T-helper 2 cell treated with Interferon-gamma antibody and Interleukin-4, amounts not matched to agents 100 ng/mL and 5 ng/mL, for 36 hours (primary cell): ENCODE data around the gene POLR2J3. TPM values are rescaled to one million over a fixed set of nuclear protein-coding genes. Genes with fewer than 3 reads are reported as not detected.
"Not testable (repeated sequence)": the region's sequence is repeated elsewhere in the genome, so short reads cannot be mapped to it uniquely, and the experiment has no call there.

Experiments used
- intact Hi-C: fragments of 100-400 bp; cut with micrococcal nuclease; formaldehyde crosslinking; loops from one replicate; pipeline ENCODE4 v1.15.1; 2023
- total RNA-seq: library from RNA; stranded (reverse); gene quantifications from 2 replicates; pipeline ENCODE4 v1.2.3, GENCODE V29; 2022

The POLR2J3 gene
- 54.6 and 58.9 TPM in 2 replicates for total RNA-seq

GRCh38 chr7:102572261-102573239, at the start of gene POLR2J3:
Gene POLR2J3, minus strand, starts transcription at chr7:102572583. Its CDS starts 62 bp downstream, at chr7:102572521.
- intact Hi-C loops, result not testable (repeated sequence)

DNA sequence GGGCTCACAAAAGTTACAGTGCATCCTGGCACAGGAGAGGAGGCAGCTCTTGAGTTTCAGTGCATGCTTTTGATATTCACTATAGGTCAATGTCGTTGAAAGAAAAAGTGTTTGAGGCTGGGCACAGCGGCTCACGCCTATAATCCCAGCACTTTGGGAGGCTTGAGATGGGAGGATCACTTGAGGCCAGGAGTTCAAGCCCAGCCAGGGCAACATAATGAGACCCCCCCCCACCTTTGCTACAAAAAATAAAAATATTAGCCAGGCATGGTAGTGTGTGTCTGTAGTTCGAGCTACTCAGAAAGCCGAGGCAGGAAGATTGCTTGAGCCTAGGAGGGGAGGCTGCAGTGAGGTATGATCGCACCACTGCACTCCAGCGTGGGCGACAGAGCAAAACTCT, 45.7 kb upstream of the POLR2J3 start:
- intact Hi-C loops, result not testable (repeated sequence)

DNA sequence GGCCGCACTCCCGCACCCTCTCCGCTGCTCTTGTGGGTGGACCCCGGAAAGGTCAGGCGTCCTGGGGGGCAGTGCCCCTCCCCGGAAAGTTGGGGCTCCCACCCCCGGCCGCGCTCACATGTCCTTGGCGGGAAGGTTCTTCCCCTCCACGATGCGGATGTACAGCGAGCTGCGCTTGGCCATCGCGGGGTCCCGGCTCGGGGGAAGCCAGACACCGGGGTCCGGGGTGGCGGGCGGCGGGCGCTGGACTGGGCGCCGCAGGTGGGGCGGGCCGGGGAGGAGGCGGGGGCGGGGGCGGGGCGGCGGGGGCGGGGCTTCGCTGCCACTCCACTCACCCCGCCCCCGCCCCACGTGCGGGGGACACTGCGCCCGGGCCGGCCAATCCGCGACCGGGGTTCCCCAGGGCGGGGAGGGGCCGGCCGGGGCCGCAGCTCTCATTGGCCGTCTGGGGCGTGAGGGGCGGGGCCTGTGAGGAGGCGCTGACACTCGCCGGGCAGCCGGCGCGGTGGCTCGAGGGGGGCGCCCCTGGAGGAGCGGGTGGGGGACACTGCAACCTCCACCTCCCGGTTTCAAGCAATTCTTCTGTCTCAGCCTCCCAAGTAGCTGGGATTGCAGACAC, 44.2 kb upstream of the POLR2J3 start, which contains the start of gene RASA4:
TSS of gene RASA4 (minus strand) at position 250 of the 619 bp plus-strand sequence. CDS start at position 183, 67 bp downstream.
- intact Hi-C loops, result not testable (repeated sequence)

GRCh38 chr7:102615930-102616329, 43.5 kb upstream of the POLR2J3 start:
- intact Hi-C loops, result not testable (repeated sequence)

DNA sequence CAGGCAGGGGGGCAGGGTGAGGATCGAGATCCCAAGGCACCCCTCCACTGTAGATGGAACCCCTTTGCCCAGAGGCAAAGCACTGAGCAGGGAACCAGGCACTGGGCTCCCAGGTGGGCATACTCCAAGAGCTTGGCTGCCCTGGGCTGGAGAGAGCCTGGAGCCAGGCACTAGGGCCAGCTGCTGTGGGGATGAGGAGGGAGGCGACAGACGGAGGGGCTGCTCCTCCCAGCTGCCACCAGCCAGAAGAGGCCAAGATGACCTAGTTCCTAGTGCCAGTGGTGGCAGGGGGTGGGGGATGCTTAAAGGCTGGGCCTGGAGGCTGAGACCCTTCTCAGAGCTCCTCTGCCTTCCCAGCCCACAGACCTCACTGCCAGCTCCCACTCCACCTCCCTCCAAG, 42.5 kb upstream of the POLR2J3 start:
- intact Hi-C loops, result not testable (repeated sequence)

DNA sequence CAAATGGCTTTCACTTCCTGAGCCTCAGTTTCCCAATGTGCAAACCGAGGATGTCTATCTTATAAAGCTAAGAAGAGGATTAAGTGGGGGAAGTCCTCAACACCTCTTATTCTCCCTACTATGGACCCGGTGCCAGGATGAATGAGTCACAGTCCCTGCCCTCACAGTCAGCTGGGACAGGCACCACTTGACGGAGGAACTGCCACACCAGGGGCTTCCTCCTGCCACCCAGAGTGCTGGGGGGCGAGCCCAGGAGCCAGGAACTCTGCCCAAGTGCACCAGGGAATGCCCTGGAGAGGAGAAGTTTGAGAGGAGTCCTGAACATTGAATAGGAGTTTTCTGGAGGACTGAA, 41.9 kb upstream of the POLR2J3 start:
- intact Hi-C loops, result not testable (repeated sequence)

DNA sequence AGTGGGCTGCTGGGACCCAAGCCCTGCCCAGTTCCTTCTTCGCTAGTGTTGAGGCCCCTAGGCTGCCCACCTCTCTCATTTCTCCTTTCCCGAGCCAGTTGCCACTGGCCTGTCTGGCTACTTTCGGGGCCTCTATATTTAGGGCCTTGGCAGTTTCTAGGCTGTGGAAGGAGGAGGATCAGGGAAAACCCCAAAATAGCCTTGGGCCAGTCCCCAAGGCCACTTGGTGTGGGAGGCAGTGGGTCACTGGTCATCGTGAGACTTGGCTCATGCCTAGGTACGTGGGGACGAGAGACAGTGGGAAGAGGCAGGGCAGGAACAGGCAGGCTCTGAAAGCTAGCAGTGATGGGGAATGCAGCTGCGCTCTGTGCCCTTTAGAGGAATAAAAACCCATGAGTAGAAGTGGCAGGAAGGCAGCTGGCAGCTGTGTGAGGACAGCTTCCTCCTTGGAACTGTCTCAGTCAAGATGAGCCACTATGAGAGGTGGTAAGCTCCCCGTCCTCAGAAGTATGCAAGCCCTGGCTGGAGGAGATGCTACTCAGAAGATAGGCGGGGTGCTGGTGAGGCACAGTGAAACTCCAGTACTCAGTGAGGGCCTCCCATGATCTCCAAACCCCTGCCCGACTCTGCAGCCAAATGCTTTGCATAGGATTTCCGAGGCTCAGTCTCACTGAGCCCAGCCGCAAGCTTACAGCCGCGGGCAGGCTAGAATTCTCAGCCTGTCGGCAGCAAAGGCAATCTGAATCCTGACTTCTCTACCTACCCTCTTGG, 41.4 kb upstream of the POLR2J3 start:
- intact Hi-C loops, result not testable (repeated sequence)

DNA sequence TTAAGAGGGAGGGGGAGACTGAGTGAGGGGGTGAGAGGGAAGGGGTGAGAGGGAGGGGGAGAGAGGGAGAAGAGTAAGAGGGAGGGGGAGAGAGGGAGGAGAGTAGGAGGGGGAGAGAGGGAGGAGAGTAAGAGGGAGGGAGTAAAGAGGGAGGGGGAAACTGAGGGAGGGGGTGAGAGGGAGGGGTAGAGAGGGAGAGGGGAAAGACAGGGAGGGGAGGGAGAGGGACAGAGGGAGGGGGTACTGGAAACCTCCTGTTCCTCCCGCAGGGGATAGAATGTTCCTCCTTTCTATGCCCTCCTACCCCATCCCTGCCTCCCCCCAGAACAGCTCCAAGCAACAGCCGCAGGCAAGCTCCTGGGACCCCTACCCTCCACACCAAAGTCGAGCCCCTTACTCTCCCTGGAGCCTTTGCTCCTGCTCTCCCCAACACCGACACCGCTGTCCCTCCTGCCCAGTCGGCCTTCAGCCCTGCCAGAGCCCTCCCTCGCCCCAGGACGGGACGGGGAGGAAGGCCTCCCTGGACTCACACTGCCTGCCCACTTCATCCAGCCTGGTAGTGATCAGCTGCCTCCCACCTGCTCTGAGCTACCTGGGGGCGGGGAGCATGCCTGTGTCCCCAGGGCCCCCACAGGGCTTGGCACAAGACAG, 39.4 kb upstream of the POLR2J3 start:
- intact Hi-C loops, result not testable (repeated sequence)

- intact Hi-C loops, result not testable (repeated sequence)
Measured at GRCh38 chr7:102611013-102611674, 38.8 kb upstream of the POLR2J3 start.

- intact Hi-C loops, result not testable (repeated sequence)
Measured at GRCh38 chr7:102610441-102610840, 38.1 kb upstream of the POLR2J3 start.

GRCh38 chr7:102609734-102610133, 37.4 kb upstream of the POLR2J3 start:
- intact Hi-C loops, result not testable (repeated sequence)

GRCh38 chr7:102606848-102607247, 34.5 kb upstream of the POLR2J3 start:
- intact Hi-C loops, result not testable (repeated sequence)

- intact Hi-C loops, result not testable (repeated sequence)
Measured at GRCh38 chr7:102604431-102605145, 32.2 kb upstream of the POLR2J3 start.

- intact Hi-C loops, result not testable (repeated sequence)
Measured at GRCh38 chr7:102602317-102602716, 29.9 kb upstream of the POLR2J3 start.

- intact Hi-C loops, result not testable (repeated sequence)
Measured at GRCh38 chr7:102599699-102600098, 27.3 kb upstream of the POLR2J3 start.

- intact Hi-C loops, result not testable (repeated sequence)
Measured at GRCh38 chr7:102596036-102596435, 23.7 kb upstream of the POLR2J3 start.

DNA sequence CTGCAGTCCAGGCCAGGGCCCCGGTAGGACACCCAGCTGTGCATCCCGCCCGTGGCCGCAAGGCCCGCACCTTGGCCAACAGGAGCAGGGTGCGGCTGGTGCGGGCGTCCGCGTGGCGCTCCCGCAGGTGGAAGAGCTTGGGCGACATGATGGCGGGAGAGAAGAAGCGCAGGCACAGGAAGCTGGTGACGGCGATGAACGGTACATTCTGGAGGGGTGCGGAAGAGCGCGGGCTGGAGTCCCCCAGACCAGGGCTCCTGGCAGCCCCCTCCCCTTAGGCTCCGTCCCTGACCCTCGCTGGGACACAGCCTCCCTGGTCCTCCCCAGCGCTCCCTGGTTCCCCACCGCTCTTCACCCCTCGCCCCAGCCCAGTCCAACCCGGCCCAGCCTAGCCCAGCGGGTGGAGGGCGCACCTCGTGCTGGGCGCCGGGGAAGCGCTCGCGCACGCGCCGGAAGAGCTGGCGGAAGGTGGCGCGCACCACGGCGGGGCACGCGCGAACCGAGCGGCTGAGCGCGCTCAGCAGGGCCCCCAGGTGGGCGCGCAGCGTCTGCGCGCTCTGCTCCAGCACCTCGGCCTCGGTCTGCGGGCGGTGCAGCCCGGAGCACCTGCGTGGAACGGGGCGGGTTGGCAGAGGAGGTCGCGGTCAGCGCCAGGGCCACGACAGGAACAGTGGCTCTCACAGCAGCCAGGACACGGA, 21.4 kb upstream of the POLR2J3 start:
- intact Hi-C loops, result not testable (repeated sequence)

GRCh38 chr7:102592477-102593019, 20.2 kb upstream of the POLR2J3 start:
- intact Hi-C loops, result not testable (repeated sequence)

DNA sequence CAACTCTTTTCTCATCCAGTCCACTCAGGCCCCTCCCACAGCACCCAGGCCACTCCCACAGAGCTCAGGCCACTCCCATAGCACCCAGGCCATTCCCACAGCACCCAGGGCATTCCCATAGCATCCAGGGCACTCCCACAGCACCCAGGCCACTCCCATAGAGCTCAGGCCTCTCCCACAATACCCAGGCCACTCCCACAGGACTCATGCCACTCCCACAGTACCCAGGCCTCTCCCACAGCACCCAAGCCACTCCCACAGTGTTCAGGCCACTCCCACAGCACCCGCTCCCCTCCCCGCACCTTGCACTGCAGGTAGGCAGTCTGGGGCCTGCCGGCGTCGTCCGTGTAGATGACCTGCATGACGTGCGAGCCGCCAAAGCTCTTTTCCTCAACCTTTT, 17.5 kb upstream of the POLR2J3 start:
- intact Hi-C loops, result not testable (repeated sequence)
